IMR-90 (cell line): ENCODE data around the gene UBASH3B. TPM values are rescaled to one million over a fixed set of nuclear protein-coding genes. Genes with fewer than 3 reads are reported as not detected.

Experiments used
- ATAC-seq: fragments of 200-7000 bp; cut with Tn5 transposase; 2 replicates; pipeline ENCODE4 v1.9.1; 2020; ENCODE audit warnings: low read depth, mild to moderate bottlenecking, moderate library complexity
- BruUV-seq: library from RNA; stranded (reverse); fragments of 400-500 nt; replicated peaks from 2 replicates; lab custom pipeline; 2021; lab: Mats Ljungman, UMichigan
- CTCF ChIA-PET: fragments of 300-600 bp; formaldehyde crosslinking; extraction: SDS; loops from one replicate; lab custom pipeline; 2021; ENCODE audit warnings: antibody characterized with exemption; lab: Yijun Ruan, JAX
- POLR2A ChIA-PET: fragments of 300-600 bp; sonication (Branson Sonifier 250); formaldehyde crosslinking; loops from one replicate; lab custom pipeline; 2022; ENCODE audit warnings: antibody characterized with exemption; ENCODE audit not compliant: unreplicated experiment; lab: Charles Lee
- DNase-seq: peaks from one replicate; pipeline ENCODE4 v3.0.0; 2013
- H2AFZ ChIP-seq: replicated peaks from 2 replicates; pipeline ENCODE3; 2013; ENCODE audit warnings: low read length, mild to moderate bottlenecking; ENCODE audit not compliant: poor library complexity
- H2AK5ac ChIP-seq: 2 replicates; pipeline ENCODE4 v1.6.1; 2013; ENCODE audit warnings: low read depth, low read length, inconsistent platforms
- H2AK9ac ChIP-seq: replicated peaks from 2 replicates; pipeline ENCODE3; 2013; ENCODE audit warnings: mild to moderate bottlenecking, low read depth, low read length, moderate library complexity; ENCODE audit not compliant: poor library complexity
- H2BK120ac ChIP-seq: 2 replicates; pipeline ENCODE4 v1.6.1; 2013; ENCODE audit warnings: low read depth, low read length, inconsistent platforms
- H2BK15ac ChIP-seq: 3 replicates; pipeline ENCODE4 v1.6.1; 2013; ENCODE audit warnings: low read depth, low read length, inconsistent platforms
- H2BK20ac ChIP-seq: 2 replicates; pipeline ENCODE4 v1.6.1; 2013; ENCODE audit warnings: low read depth, mild to moderate bottlenecking, inconsistent platforms, low read length, moderate library complexity
- H2BK5ac ChIP-seq: 2 replicates; pipeline ENCODE4 v1.6.1; 2013; ENCODE audit warnings: mild to moderate bottlenecking, low read depth, low read length, inconsistent platforms; ENCODE audit not compliant: poor library complexity, severe bottlenecking
- H3K14ac ChIP-seq: replicated peaks from 2 replicates; pipeline ENCODE4 v1.6.1; 2013; ENCODE audit warnings: low read depth, low read length, inconsistent platforms
- H3K18ac ChIP-seq: 2 replicates; pipeline ENCODE4 v1.6.1; 2013; ENCODE audit warnings: low read depth, low read length, control low read depth
- H3K23ac ChIP-seq: 2 replicates; pipeline ENCODE4 v1.6.1; 2013; ENCODE audit warnings: low read depth, low read length, inconsistent platforms
- H3K27ac ChIP-seq: 2 replicates; pipeline ENCODE4 v1.5.1; 2013; ENCODE audit warnings: mild to moderate bottlenecking, control low read depth, low read length; ENCODE audit not compliant: insufficient read depth
- H3K27me3 ChIP-seq: 2 replicates; pipeline ENCODE4 v1.6.1; 2013; ENCODE audit warnings: low read length; ENCODE audit not compliant: control insufficient read depth, insufficient read depth
- H3K36me3 ChIP-seq: 2 replicates; pipeline ENCODE4 v1.6.1; 2013; ENCODE audit warnings: low read length, mixed read lengths; ENCODE audit not compliant: control insufficient read depth, insufficient read depth
- H3K4ac ChIP-seq: 2 replicates; pipeline ENCODE4 v1.6.1; 2013; ENCODE audit warnings: low read depth, low read length, inconsistent platforms
- H3K4me1 ChIP-seq: 2 replicates; pipeline ENCODE4 v1.6.1; 2013; ENCODE audit warnings: low read length, mixed read lengths; ENCODE audit not compliant: control insufficient read depth, insufficient read depth
- H3K4me2 ChIP-seq: 2 replicates; pipeline ENCODE4 v1.6.1; 2013; ENCODE audit warnings: low read depth, mild to moderate bottlenecking, control low read depth, low read length, moderate library complexity
- H3K4me3 ChIP-seq: 2 replicates; pipeline ENCODE4 v1.5.1; 2013; ENCODE audit warnings: low read depth, mild to moderate bottlenecking, control low read depth, low read length, moderate library complexity; ENCODE audit not compliant: insufficient read depth
- H3K56ac ChIP-seq: 2 replicates; pipeline ENCODE4 v1.6.1; 2013; ENCODE audit warnings: low read length, inconsistent platforms; ENCODE audit not compliant: insufficient read depth; ENCODE audit errors: extremely low read depth
- H3K79me1 ChIP-seq, 2 experiments: 2 replicates each; pipeline ENCODE4 v1.6.1; 2013; ENCODE audit warnings: low read length in 2 of 2, inconsistent platforms in 1 of 2, low read depth in 1 of 2
- H3K9ac ChIP-seq: 2 replicates; pipeline ENCODE4 v1.6.1; 2013; ENCODE audit warnings: low read depth, low read length, control low read depth
- H3K9me1 ChIP-seq: 2 replicates; pipeline ENCODE4 v1.6.1; 2013; ENCODE audit warnings: low read length, inconsistent platforms; ENCODE audit not compliant: insufficient read depth
- H3K9me3 ChIP-seq: 2 replicates; pipeline ENCODE4 v1.6.1; 2013; ENCODE audit warnings: low read length; ENCODE audit not compliant: control insufficient read depth, insufficient read depth
- H4K20me1 ChIP-seq: 2 replicates; pipeline ENCODE4 v1.6.1; 2013; ENCODE audit warnings: low read length, inconsistent platforms; ENCODE audit not compliant: insufficient read depth
- H4K5ac ChIP-seq: 2 replicates; pipeline ENCODE4 v1.6.1; 2013; ENCODE audit warnings: mild to moderate bottlenecking, low read depth, low read length, control low read depth
- H4K8ac ChIP-seq, 2 experiments: 2 replicates each; pipeline ENCODE4 v1.6.1; 2013; ENCODE audit warnings: low read depth in 2 of 2, low read length in 2 of 2, control low read depth in 1 of 2, inconsistent platforms in 1 of 2
- H4K91ac ChIP-seq: 2 replicates; pipeline ENCODE4 v1.6.1; 2013; ENCODE audit warnings: low read depth, low read length, inconsistent platforms; ENCODE audit not compliant: insufficient read depth
- CHD1 ChIP-seq: IDR thresholded peaks from 2 replicates; pipeline ENCODE4 v1.6.1; 2012; ENCODE audit warnings: low read depth, low read length, improper control_type of control experiment
- NFE2L2 ChIP-seq: fragments of 150-350 bp; IDR thresholded peaks from 2 replicates; pipeline ENCODE4 v1.6.1; 2016; ENCODE audit warnings: low read depth, mild to moderate bottlenecking, low read length
- RFX5 ChIP-seq: IDR thresholded peaks from 2 replicates; pipeline ENCODE4 v1.8.0; 2012; ENCODE audit warnings: low read depth, mild to moderate bottlenecking, low read length, moderate library complexity
- SMC3 ChIP-seq: fragments of 150-350 bp; IDR thresholded peaks from 2 replicates; pipeline ENCODE4 v1.6.1; 2016; ENCODE audit warnings: low read depth, mild to moderate bottlenecking, antibody characterized with exemption, low read length, moderate library complexity
- WGBS, 2 experiments: methylation state at CpG; one replicate each; pipeline versions ENCODE4 v1.1.5 to v1.1.7; 2013; ENCODE audit warnings: missing lambda C conversion rate in 2 of 2; ENCODE audit not compliant: insufficient read length in 1 of 2; ENCODE audit errors: extremely low coverage in 2 of 2; 5-methylcytosine and 5-hydroxymethylcytosine counted together
- dilution Hi-C: fragments of 300-500 bp; cut with HindIII; formaldehyde crosslinking; loops from one replicate; pipeline ENCODE4 v1.14.3; 2018; ENCODE audit warnings: low sequenced_read_pairs; ENCODE audit not compliant: unreplicated experiment
- in situ Hi-C: fragments of 300-500 bp; cut with MboI; formaldehyde crosslinking; loops from 3 replicates; pipeline ENCODE4 v1.14.3; 2019; ENCODE audit warnings: low sequenced_read_pairs, inconsistent platforms, mixed read lengths
- intact Hi-C: fragments of 100-400 bp; cut with micrococcal nuclease; formaldehyde crosslinking; loops from 2 replicates; pipeline ENCODE4 v1.10.0; 2022
- polyA plus RNA-seq, 3 experiments: library from polyadenylated mRNA; depleted of rRNA; stranded (reverse); fragments of >200 nt; gene quantifications; 2 replicates each; pipeline ENCODE4 v1.2.3, GENCODE V29; 2012; ENCODE audit warnings: low replicate concordance in 1 of 3
- total RNA-seq: library from RNA; depleted of rRNA; stranded (reverse); fragments of >200 nt; gene quantifications from 2 replicates; pipeline ENCODE4 v1.2.3, GENCODE V29; 2012
- TF ChIP-seq, protein P1 (sequence below): conservative IDR thresholded peaks from 2 replicates; pipeline ENCODE4 v1.5.1; 2012; ENCODE audit warnings: mild to moderate bottlenecking, low read depth, low read length, improper control_type of control experiment

UBASH3B gene
- total and polyA plus RNA-seq, 2 of the 4 experiments (the other 2 are of a cell fraction) = 27.2 to 48.0 TPM

DNA sequence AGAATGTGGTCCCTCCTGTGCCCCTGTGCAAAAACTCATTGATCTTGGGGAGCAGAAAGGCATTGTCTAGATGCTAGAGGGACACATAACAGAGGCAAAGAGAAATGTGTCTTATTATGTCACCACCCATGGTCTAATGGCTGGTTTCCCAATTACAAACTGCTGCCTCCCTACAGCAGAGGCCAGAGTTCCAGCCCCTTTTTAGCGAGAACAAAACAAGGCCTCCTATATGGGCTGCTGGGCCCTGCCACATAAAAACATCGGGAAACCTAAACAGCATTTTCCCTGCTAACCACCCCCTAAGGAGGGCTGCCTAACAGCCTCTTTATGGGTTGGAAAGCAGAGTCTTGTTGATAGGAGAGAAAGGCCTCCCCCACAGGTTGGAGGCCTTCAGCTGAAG, 107.6 kb downstream of the UBASH3B start:
- no peak overlapping the region for H4K91ac ChIP-seq
- no peak overlapping the region for H4K5ac ChIP-seq
- no peak overlapping the region for H3K4me2 ChIP-seq
- in situ Hi-C loops = no loop called here
- intact Hi-C loops = no loop called here
- no peak overlapping the region for H2BK5ac ChIP-seq
- H2BK20ac ChIP-seq = no peak overlapping the region
- CTCF ChIA-PET = no interaction called here
- H3K18ac ChIP-seq = no peak overlapping the region
- H3K23ac ChIP-seq = no peak overlapping the region
- no peak overlapping the region for H2AK5ac ChIP-seq
- no peaks in the 10 kb centered on the region for H3K27me3 ChIP-seq
- DNase-seq (no peak), ATAC-seq (no peak)
- no peak overlapping the region for H3K14ac ChIP-seq
- H3K36me3 ChIP-seq = no peaks in the 10 kb centered on the region
- no peak overlapping the region for H2AFZ ChIP-seq
- no peak overlapping the region for H2BK120ac ChIP-seq
- no peak overlapping the region for H2BK15ac ChIP-seq
- no TSS peak for BruUV-seq
- no peak for TF ChIP-seq NFE2L2
- TF ChIP-seq SMC3 = no peak
- TF ChIP-seq RFX5 = no peak
- TF ChIP-seq, protein P1, sequence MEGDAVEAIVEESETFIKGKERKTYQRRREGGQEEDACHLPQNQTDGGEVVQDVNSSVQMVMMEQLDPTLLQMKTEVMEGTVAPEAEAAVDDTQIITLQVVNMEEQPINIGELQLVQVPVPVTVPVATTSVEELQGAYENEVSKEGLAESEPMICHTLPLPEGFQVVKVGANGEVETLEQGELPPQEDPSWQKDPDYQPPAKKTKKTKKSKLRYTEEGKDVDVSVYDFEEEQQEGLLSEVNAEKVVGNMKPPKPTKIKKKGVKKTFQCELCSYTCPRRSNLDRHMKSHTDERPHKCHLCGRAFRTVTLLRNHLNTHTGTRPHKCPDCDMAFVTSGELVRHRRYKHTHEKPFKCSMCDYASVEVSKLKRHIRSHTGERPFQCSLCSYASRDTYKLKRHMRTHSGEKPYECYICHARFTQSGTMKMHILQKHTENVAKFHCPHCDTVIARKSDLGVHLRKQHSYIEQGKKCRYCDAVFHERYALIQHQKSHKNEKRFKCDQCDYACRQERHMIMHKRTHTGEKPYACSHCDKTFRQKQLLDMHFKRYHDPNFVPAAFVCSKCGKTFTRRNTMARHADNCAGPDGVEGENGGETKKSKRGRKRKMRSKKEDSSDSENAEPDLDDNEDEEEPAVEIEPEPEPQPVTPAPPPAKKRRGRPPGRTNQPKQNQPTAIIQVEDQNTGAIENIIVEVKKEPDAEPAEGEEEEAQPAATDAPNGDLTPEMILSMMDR = no peak
- TF ChIP-seq CHD1 = no peak
- POLR2A ChIA-PET = no interaction called here
- WGBS, 2 experiments = 100% methylated on average over 1 of the region's 2 CpGs; no CpG with 5 or more reads in 1 of the 2 experiments
- H3K9ac ChIP-seq = no peak overlapping the region
- no peak overlapping the region for H3K56ac ChIP-seq
- no peak overlapping the region for H2AK9ac ChIP-seq
- H3K4ac ChIP-seq = no peak overlapping the region
- peaks cover 9% of the 10 kb centered on the region for H4K20me1 ChIP-seq
- peaks cover 14% of the 10 kb centered on the region; the same call in 1 of the 2 replicates for H3K9me1 ChIP-seq
- no peak overlapping the region for H4K8ac ChIP-seq
- no peak overlapping the region for H3K4me3 ChIP-seq
- dilution Hi-C loops = no loop called here
- no peaks in the 10 kb centered on the region; the same call in 1 of the 2 replicates for H3K4me1 ChIP-seq
- H3K79me1 ChIP-seq = peaks cover 25 to 68% of the 10 kb centered on the region in 2 experiments
- no peaks in the 10 kb centered on the region for H3K9me3 ChIP-seq
- no peak overlapping the region for H3K27ac ChIP-seq
